HepG2 (cell line): ENCODE results near the gene ANAPC2. TPM values are rescaled to one million over a fixed set of nuclear protein-coding genes. Genes with fewer than 3 reads are reported as not detected.

ENCODE experiments used
- ATF7-NPFF ChIP-seq: sonication (generic); formaldehyde crosslinking; IDR thresholded peaks from 2 replicates; pipeline ENCODE4 v1.8.1; 2023; ENCODE audit warnings: mild to moderate bottlenecking, low read depth, missing genetic modification reagents, moderate library complexity
- FIP1L1 ChIP-seq: fragments of 200-400 bp; formaldehyde crosslinking; IDR thresholded peaks from 2 replicates; pipeline ENCODE4 v1.6.1; 2018; ENCODE audit warnings: low read depth, mild to moderate bottlenecking, low read length, moderate library complexity, borderline replicate concordance; ENCODE audit not compliant: insufficient read depth
- GABPA ChIP-seq, 2 experiments: IDR thresholded peaks; 2 replicates each; pipeline ENCODE4 v1.6.1; 2011 to 2016; ENCODE audit warnings: low read depth in 2 of 2, low read length in 1 of 2, missing biosample characterization in 1 of 2, missing genetic modification characterization in 1 of 2
- NPAS2 ChIP-seq: sonication (generic); formaldehyde crosslinking; IDR thresholded peaks from 2 replicates; pipeline ENCODE4 v1.8.0; 2022; ENCODE audit warnings: mild to moderate bottlenecking, missing genetic modification reagents, borderline replicate concordance
- RFX5 ChIP-seq: IDR thresholded peaks from 2 replicates; pipeline ENCODE4 v1.6.1; 2011; ENCODE audit warnings: low read depth, low read length, improper control_type of control experiment
- SP2 ChIP-seq: sonication (generic); formaldehyde crosslinking; IDR thresholded peaks from 2 replicates; pipeline ENCODE4 v1.5.1; 2020; ENCODE audit warnings: mild to moderate bottlenecking, missing genetic modification reagents
- TEAD3 ChIP-seq: optimal IDR thresholded peaks from 2 replicates; pipeline ENCODE3; 2016; ENCODE audit warnings: borderline replicate concordance
- XBP1 ChIP-seq: sonication (generic); formaldehyde crosslinking; IDR thresholded peaks from 2 replicates; pipeline ENCODE4 v1.5.0; 2020; ENCODE audit warnings: missing genetic modification reagents
- ZBTB21 ChIP-seq: sonication (generic); formaldehyde crosslinking; IDR thresholded peaks from 2 replicates; pipeline ENCODE4 v1.4.0; 2020; ENCODE audit warnings: missing genetic modification reagents
- ZBTB7B ChIP-seq: sonication (generic); formaldehyde crosslinking; IDR thresholded peaks from 2 replicates; pipeline ENCODE4 v1.4.0; 2020; ENCODE audit warnings: missing genetic modification reagents
- ZFP41 ChIP-seq: sonication (generic); formaldehyde crosslinking; IDR thresholded peaks from 2 replicates; pipeline ENCODE4 v1.4.0; 2020; ENCODE audit warnings: mild to moderate bottlenecking, missing genetic modification reagents, borderline replicate concordance
- ZNF850 ChIP-seq: sonication (generic); formaldehyde crosslinking; conservative IDR thresholded peaks from 2 replicates; pipeline ENCODE4 v1.9.0; 2021; ENCODE audit warnings: mild to moderate bottlenecking, missing genetic modification reagents
- ZSCAN30 ChIP-seq: sonication (generic); formaldehyde crosslinking; IDR thresholded peaks from 2 replicates; pipeline ENCODE4 v1.5.0; 2020; ENCODE audit warnings: mild to moderate bottlenecking, missing genetic modification reagents
- polyA plus RNA-seq, 8 experiments: library from polyadenylated mRNA; depleted of rRNA in 3 of 8; stranded (reverse) in 7 of 8; unstranded in 1 of 8; fragments of >200 nt; fragmentation: Illumina TruSeq in 4 of 8; extraction: Trizol in 4 of 8; gene quantifications; 2 replicates each; pipeline versions ENCODE4 v1.2.1 to v1.2.3, GENCODE V29; 2011 to 2016; ENCODE audit warnings: low read depth in 4 of 8, missing spikeins in 1 of 8, mixed read lengths in 1 of 8; ENCODE audit not compliant: insufficient read depth in 1 of 8
- total RNA-seq, 5 experiments: library from RNA; depleted of rRNA; stranded (reverse); fragments of >200 nt; fragmentation: Illumina TruSeq; extraction: Trizol; gene quantifications; 2 replicates each; pipeline ENCODE4 v1.2.3, GENCODE V29; 2016; ENCODE audit warnings: low read depth in 1 of 5
- TF ChIP-seq, protein P1 (sequence below): IDR thresholded peaks from 2 replicates; pipeline ENCODE4 v1.6.1; 2012; ENCODE audit warnings: inconsistent platforms
- TF ChIP-seq, protein P2 (sequence below): sonication (generic); formaldehyde crosslinking; IDR thresholded peaks from 2 replicates; pipeline ENCODE4 v1.4.0; 2020; ENCODE audit warnings: missing genetic modification reagents, borderline replicate concordance
- TF ChIP-seq, protein P3 (sequence below): sonication (generic); formaldehyde crosslinking; IDR thresholded peaks from 2 replicates; pipeline ENCODE4 v1.4.0; 2020; ENCODE audit warnings: missing genetic modification reagents, mild to moderate bottlenecking, borderline replicate concordance
- TF ChIP-seq, protein P4 (sequence below): sonication (generic); formaldehyde crosslinking; IDR thresholded peaks from 2 replicates; pipeline ENCODE4 v1.4.0; 2020; ENCODE audit warnings: low read depth, mild to moderate bottlenecking, missing genetic modification reagents

Gene ANAPC2
- total and polyA plus RNA-seq, 2 of the 13 experiments (the other 11 are each of a cell fraction or from before 2014, with no cell fraction given), result 12.3 to 15.4 TPM

DNA sequence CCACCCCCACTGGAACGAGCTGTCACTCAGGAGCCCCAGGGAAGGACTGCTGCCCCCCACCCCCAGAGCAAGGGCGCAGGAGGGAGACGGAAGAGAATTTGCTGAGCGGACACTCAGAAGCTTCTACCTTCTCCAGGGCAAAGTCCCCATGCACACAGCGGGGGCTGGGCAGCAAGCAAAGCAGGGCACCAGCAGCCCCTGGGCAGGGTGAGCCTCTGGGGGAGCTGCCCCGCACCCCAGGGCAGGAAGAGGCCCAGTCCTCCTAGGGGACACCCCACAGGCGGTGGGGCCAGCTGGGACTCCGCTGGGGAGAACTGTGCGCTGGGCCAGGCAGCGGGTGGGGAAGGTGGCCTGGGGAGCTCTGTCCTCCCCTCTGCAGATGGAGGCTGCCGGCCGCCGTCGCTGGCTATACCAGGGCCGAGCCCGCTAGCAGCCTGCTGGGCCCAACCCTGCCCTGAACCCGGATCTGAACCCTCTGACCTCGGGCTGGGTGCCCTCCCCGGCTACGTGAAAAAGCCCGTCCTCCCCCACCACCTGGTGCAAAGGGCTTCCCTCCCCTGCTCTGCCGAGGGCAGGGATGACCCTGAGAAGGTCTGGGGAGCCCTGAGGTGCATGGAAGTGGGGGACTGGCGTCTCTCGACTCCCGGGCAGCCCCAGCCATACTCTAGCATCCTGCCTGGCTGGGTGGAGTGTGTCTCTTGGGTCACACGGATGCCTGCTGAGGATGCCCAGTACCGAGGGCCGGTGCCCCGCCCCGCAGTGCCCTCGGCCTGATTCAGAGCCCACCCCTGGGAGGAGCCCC lies 41.7 kb upstream of the ANAPC2 start (continued):
- TF ChIP-seq, protein P1, sequence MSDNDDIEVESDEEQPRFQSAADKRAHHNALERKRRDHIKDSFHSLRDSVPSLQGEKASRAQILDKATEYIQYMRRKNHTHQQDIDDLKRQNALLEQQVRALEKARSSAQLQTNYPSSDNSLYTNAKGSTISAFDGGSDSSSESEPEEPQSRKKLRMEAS, result no peak
- TF ChIP-seq RFX5 (no peak), ZBTB7B (CRISPR knock-in tag) (peak; percentile 26; the same call in 1 of the 2 replicates), ZSCAN30 (CRISPR knock-in tag) (no peak), NPAS2 (CRISPR knock-in tag) (no peak), ATF7-NPFF (CRISPR knock-in tag) (peak; percentile 79; the same call in 1 of the 2 replicates), SP2 (peak; percentile 51), ZFP41 (CRISPR knock-in tag) (no peak), XBP1 (CRISPR knock-in tag) (no peak), TEAD3 (CRISPR knock-in tag) (peak; percentile 22), ZNF850 (0 out of 2 replicates have a peak, but pooled peaks have one; percentile 78), FIP1L1 (no peak), ZBTB21 (no peak), GABPA (IDR thresholded peaks at IDR 0.05; ENCODE audit: low read depth, low read length) (no peak), GABPA (CRISPR knock-in tag; IDR thresholded peaks at IDR 0.05; ENCODE audit: low read depth) (no peak)
- TF ChIP-seq, protein P2, sequence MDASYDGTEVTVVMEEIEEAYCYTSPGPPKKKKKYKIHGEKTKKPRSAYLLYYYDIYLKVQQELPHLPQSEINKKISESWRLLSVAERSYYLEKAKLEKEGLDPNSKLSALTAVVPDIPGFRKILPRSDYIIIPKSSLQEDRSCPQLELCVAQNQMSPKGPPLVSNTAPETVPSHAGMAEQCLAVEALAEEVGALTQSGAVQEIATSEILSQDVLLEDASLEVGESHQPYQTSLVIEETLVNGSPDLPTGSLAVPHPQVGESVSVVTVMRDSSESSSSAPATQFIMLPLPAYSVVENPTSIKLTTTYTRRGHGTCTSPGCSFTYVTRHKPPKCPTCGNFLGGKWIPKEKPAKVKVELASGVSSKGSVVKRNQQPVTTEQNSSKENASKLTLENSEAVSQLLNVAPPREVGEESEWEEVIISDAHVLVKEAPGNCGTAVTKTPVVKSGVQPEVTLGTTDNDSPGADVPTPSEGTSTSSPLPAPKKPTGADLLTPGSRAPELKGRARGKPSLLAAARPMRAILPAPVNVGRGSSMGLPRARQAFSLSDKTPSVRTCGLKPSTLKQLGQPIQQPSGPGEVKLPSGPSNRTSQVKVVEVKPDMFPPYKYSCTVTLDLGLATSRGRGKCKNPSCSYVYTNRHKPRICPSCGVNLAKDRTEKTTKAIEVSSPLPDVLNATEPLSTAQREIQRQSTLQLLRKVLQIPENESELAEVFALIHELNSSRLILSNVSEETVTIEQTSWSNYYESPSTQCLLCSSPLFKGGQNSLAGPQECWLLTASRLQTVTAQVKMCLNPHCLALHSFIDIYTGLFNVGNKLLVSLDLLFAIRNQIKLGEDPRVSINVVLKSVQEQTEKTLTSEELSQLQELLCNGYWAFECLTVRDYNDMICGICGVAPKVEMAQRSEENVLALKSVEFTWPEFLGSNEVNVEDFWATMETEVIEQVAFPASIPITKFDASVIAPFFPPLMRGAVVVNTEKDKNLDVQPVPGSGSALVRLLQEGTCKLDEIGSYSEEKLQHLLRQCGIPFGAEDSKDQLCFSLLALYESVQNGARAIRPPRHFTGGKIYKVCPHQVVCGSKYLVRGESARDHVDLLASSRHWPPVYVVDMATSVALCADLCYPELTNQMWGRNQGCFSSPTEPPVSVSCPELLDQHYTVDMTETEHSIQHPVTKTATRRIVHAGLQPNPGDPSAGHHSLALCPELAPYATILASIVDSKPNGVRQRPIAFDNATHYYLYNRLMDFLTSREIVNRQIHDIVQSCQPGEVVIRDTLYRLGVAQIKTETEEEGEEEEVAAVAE (CRISPR knock-in tag), result no peak
- TF ChIP-seq, protein P3, sequence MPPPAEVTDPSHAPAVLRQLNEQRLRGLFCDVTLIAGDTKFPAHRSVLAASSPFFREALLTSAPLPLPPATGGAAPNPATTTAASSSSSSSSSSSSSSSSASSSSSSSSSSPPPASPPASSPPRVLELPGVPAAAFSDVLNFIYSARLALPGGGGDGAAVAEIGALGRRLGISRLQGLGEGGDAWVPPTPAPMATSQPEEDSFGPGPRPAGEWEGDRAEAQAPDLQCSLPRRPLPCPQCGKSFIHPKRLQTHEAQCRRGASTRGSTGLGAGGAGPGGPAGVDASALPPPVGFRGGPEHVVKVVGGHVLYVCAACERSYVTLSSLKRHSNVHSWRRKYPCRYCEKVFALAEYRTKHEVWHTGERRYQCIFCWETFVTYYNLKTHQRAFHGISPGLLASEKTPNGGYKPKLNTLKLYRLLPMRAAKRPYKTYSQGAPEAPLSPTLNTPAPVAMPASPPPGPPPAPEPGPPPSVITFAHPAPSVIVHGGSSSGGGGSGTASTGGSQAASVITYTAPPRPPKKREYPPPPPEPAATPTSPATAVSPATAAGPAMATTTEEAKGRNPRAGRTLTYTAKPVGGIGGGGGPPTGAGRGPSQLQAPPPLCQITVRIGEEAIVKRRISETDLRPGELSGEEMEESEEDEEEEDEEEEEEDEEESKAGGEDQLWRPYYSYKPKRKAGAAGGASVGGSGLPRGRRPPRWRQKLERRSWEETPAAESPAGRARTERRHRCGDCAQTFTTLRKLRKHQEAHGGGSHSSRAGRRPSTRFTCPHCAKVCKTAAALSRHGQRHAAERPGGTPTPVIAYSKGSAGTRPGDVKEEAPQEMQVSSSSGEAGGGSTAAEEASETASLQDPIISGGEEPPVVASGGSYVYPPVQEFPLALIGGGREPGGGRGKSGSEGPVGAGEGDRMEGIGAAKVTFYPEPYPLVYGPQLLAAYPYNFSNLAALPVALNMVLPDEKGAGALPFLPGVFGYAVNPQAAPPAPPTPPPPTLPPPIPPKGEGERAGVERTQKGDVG (CRISPR knock-in tag), result no peak
- TF ChIP-seq, protein P4, sequence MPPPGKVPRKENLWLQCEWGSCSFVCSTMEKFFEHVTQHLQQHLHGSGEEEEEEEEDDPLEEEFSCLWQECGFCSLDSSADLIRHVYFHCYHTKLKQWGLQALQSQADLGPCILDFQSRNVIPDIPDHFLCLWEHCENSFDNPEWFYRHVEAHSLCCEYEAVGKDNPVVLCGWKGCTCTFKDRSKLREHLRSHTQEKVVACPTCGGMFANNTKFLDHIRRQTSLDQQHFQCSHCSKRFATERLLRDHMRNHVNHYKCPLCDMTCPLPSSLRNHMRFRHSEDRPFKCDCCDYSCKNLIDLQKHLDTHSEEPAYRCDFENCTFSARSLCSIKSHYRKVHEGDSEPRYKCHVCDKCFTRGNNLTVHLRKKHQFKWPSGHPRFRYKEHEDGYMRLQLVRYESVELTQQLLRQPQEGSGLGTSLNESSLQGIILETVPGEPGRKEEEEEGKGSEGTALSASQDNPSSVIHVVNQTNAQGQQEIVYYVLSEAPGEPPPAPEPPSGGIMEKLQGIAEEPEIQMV (CRISPR knock-in tag), result peak; percentile 26; the same call in 1 of the 2 replicates
